ENCODE data around the gene SLC16A11.

SLC16A11 gene

GRCh38 chr17:7025245-7025644, 18.6 kb downstream of the SLC16A11 start:
- DNase-seq (ENCODE audit: low spot score) = no peak

DNA sequence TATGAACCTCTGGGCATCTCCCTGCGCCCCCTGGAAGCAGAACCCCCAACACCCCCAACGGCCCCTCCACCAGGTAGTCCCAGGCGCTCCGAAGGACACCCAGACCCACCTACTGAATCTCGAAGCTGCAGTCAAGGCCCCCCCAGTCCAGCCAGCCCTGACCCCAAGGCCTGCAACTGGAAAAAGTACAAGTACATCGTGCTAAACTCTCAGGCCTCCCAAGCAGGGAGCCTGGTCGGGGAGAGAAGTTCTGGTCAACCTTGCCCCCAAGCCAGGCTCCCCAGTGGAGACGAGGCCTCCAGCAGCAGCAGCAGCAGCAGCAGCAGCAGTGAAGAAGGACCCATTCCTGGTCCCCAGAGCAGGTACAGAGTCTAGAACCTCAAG, 19.5 kb downstream of the SLC16A11 start:
- DNase-seq (ENCODE audit: low spot score) = no peak

- peak; percentile 83 for DNase-seq (ENCODE audit: low spot score)
These were observed 20.1 kb downstream of the SLC16A11 start for GRCh38 chr17:7023576-7024401.

GRCh38 chr17:7022781-7023571, 20.9 kb downstream of the SLC16A11 start, which contains the start of gene BCL6B:
TSS of gene BCL6B (plus strand) at chr17:7023050. CDS start at chr17:7023672, 622 bp downstream.
- DNase-seq (ENCODE audit: low spot score) = no peak

- DNase-seq (ENCODE audit: low spot score) = peak; percentile 90
These were observed 21.7 kb downstream of the SLC16A11 start for GRCh38 chr17:7021993-7022778.

DNA sequence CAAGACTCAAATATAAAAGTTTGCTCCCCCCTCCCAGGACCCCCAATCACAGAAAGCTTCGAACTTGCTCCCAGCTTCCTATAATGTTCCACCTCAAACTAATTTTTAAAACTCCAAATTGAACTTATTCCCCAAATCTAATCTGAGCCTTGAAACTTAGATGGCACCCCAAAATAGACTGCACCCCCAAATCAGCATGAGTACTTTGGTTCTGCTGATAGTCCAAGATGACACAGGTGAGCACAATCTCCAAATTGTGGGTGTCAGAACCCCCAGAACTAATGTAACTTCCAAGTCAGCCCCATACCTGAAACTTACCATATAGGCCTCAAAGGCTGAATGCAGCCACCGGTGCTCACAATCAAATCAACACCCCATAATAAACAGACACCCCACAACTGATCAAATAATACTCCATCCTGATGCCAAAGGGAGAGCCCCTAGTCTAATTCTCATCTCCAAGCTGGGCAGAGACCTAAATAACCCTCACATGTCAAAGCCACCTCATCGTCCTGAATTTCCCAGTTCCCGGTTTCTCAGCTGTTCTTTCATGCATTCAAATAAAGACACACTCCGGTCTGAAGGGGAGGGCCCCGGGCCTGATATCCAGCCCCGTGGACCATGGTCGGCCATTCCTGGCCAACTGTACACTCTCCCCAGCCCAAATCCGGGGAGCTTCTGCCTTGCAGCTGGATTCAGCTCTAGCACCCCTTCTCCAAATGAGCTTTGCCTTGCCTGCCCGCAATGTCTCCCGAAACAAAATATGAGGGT, 22.8 kb downstream of the SLC16A11 start:
- no peak for DNase-seq (ENCODE audit: low spot score)

- DNase-seq (ENCODE audit: low spot score) = peak; percentile 59
These were observed 23.9 kb downstream of the SLC16A11 start for GRCh38 chr17:7019839-7020519.

DNA sequence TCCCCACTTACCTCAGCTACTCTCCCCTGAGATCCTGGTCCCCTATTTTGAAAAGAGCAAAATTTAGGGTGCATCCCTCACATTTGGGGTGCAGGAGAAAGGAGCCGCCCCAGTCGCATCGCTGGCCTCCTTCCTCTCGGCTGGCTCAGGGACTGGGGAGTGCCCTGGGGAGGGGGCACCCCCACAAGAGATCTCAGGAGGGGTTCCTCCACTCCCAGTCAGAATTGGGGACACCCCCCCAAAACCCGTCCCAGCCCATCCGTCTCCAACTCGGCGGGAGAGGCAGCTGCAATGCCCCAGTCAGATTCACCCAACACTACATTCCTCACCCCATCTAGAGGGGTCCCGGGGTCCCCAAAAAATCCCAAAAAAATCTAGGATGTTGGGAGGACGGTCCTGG, 24.5 kb downstream of the SLC16A11 start:
- DNase-seq (ENCODE audit: low spot score) = peak; percentile 25

GRCh38 chr17:7018331-7018964, 25.4 kb downstream of the SLC16A11 start:
- peak; percentile 39 for DNase-seq (ENCODE audit: low spot score)

DNA sequence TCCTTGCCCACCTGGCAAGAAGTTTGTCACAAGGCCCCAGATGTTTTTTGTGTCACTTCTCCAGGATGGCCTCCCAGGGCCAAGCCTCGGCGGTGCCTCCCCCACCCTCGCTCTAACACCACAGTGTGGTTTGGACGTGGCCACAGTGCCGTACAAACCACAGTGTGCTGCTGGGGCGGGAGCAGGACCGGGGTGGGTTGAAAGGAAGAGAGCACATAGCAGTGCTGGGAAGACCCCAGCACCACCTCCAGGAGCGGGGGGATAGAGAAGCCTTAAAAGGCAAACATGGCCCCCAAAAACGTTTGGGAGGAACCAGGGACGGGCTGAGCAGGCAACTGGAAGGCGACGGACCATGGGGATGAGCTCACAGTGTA, 26.1 kb downstream of the SLC16A11 start:
- DNase-seq (ENCODE audit: low spot score) = no peak

DNA sequence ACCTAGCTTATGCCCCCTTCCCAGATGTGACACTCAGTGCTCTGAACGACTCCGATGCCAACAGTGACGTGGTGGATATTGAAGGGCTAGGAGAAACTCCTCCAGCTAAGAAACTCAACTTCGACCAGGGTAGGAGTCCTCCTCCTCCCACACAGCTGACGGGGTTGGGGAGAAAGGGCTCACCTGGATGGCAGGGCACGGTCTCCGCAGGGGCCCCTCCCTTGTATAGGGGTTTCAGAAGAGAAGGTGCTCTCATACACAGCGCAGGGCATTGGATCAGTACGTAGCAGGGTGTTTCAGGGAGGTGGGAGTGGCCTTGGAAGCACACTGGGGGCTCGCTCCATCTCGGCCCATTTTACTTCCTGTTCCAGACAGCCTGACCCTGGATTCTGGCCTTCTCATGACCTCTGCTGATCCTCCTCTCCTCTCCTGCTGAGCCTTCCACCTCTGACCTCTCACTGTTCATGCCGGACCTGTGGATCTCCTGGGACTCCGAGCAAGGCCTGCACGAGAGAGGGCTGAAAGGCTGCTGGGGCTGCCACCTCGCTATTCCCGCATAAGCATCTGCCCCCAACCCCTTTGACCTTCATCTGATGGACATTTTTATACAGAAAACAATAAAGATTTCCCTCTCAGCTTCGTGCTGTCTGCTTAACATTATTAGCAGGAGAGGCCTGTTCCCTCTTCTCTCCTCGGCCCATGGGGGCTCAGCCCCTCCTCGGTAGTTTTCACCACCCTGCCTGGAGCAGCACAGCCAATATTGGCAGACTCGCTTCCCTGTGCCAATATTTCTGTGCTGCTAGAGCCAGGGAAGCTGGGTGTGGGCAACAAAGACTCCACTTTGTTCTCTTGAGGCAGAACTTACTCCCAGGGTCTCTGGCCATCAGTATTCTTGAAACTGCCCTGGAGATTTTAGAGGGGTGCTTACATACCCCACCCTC, 26.7 kb downstream of the SLC16A11 start:
- DNase-seq (ENCODE audit: low spot score) = no peak

DNA sequence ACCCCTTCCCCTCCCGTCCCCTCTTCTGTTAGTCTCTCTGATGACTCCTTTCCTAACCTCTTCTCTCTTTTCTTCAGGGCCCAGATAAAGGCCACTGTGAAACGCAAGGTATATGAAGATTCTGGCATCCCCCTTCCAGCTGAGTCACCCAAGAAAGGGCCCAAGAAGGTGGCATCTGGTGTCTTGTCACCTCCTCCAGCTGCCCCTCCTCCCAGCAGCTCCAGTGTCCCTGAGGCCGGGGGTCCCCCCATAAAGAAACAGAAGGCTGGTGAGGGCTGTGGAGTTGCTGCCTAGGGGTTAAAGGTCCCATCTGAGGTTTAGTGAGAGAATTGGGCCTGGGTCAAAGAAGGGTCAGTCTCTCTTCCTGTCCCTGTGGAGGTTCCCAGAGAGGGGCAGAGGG, 27.5 kb downstream of the SLC16A11 start:
- DNase-seq (ENCODE audit: low spot score) = no peak

GRCh38 chr17:7014995-7015958, 28.6 kb downstream of the SLC16A11 start:
- DNase-seq (ENCODE audit: low spot score) = no peak

- peak; percentile 95 for DNase-seq (ENCODE audit: low spot score)
These were observed 29.5 kb downstream of the SLC16A11 start for GRCh38 chr17:7014261-7014994.

DNA sequence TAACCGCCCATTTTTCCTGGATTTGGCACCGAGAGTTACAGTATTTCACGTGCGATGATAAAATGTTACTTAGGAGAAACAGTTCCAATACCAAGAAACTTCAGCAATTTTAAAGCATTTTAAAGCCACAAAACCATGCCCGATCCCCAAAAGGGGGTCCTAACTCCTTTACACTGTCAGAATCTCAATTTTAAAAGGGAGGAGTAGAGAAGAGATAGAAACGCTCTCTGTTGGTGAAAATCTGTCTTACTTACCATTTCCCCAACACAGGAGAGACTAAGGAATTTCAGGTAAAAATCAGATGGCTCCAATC, 32.0 kb downstream of the SLC16A11 start:
- no peak for DNase-seq (ENCODE audit: low spot score)

DNA sequence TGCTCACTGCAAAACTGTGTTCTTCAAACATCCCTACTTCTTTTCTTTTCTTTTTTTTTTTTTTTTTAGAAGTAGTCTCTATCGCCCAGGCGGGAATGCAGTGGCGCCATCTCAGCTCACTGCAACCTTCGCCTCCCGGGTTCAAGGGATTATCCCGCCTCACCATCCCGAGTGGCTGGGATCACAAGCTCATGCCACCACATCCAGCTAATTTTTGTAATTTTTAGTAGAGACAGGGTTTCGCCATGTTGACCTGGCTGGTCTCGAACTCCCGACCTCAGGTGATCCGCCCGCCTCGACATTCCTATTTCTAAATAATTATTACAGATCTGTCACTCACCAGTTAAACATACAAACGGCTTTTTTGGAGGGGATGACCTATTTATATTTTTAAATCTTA, 32.5 kb downstream of the SLC16A11 start:
- no peak for DNase-seq (ENCODE audit: low spot score)

DNA sequence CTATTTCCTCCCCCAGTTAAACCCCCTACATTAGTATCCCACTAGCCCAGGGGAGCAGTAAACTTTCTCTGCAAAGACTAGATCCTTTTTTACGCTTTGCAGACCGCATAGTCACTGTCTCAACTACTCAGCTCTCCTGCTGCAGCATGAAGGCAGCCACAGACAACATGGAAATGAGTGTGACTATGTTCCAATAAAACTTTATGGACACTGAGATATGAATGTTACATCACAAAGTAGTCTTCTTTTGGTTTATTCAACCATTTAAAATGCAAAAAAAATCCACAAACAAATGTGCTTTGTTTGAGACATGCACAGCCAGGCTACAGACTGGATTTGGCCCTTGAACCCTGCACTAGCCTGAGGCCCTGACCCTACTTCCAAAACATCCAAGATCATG, 33.4 kb downstream of the SLC16A11 start:
- no peak for DNase-seq (ENCODE audit: low spot score)

- DNase-seq (ENCODE audit: low spot score) = no peak
These were observed 36.7 kb downstream of the SLC16A11 start for GRCh38 chr17:7007143-7007542.
